Brain microvascular endothelial cell (primary cell): Measurements from ENCODE around the gene DAD1.
"Not testable (repeated sequence)": the region's sequence is repeated elsewhere in the genome, so short reads cannot be mapped to it uniquely, and the experiment has no call there.

Source experiments
- DNase-seq: peaks from one replicate; pipeline ENCODE4 v3.0.0-alpha.2; 2020
- H3K27ac ChIP-seq: fragments of 250-450 bp; sonication (Bioruptor Pico); 2 replicates; pipeline ENCODE4 v1.5.1; 2020; ENCODE audit warnings: mild to moderate bottlenecking, moderate library complexity
- H3K27me3 ChIP-seq: fragments of 250-450 bp; sonication (Bioruptor Pico); replicated peaks from 2 replicates; pipeline ENCODE4 v1.5.1; 2020; ENCODE audit warnings: mild to moderate bottlenecking
- H3K36me3 ChIP-seq: fragments of 250-450 bp; sonication (Bioruptor Pico); replicated peaks from 2 replicates; pipeline ENCODE4 v1.5.1; 2020; ENCODE audit warnings: mild to moderate bottlenecking
- H3K4me3 ChIP-seq: 2 replicates; pipeline ENCODE4 v1.5.1; 2011; ENCODE audit warnings: low read depth, mild to moderate bottlenecking, control low read depth, low read length, moderate library complexity
- in situ Hi-C: cut with HindIII; loops from 2 replicates; pipeline ENCODE4 v1.10.0; 2017; ENCODE audit warnings: low sequenced_read_pairs, low pct_ligation_motif_present
- TF ChIP-seq, protein P1 (sequence below): IDR thresholded peaks from 2 replicates; pipeline ENCODE4 v1.5.1; 2011; ENCODE audit warnings: low read depth, mild to moderate bottlenecking, moderate library complexity, low read length, control low read depth, inconsistent platforms; ENCODE audit errors: missing control alignments

DAD1 gene

DNA sequence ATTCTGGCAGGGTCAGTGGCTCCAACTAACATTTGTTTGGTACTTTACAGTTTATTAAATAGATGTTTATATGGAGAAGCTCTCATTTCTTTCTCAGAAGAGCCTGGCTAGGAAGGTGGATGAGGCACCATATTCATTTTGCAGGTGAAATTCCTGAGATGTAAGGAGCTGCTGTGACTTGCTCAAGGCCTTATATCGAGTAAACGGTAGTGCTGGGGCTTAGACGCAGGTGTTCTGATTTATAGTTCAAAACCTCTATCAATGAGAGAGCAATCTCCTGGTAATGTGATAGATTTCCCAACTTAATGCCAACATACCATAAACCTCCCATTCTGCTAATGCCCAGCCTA is 42.3 kb downstream of the DAD1 start:
- in situ Hi-C loops = no loop called here
- TF ChIP-seq, protein P1, sequence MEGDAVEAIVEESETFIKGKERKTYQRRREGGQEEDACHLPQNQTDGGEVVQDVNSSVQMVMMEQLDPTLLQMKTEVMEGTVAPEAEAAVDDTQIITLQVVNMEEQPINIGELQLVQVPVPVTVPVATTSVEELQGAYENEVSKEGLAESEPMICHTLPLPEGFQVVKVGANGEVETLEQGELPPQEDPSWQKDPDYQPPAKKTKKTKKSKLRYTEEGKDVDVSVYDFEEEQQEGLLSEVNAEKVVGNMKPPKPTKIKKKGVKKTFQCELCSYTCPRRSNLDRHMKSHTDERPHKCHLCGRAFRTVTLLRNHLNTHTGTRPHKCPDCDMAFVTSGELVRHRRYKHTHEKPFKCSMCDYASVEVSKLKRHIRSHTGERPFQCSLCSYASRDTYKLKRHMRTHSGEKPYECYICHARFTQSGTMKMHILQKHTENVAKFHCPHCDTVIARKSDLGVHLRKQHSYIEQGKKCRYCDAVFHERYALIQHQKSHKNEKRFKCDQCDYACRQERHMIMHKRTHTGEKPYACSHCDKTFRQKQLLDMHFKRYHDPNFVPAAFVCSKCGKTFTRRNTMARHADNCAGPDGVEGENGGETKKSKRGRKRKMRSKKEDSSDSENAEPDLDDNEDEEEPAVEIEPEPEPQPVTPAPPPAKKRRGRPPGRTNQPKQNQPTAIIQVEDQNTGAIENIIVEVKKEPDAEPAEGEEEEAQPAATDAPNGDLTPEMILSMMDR = no peak
- Histone ChIP-seq H3K36me3 (no peaks in the 10 kb centered on the region), H3K4me3 (no peak overlapping the region), H3K27ac (peak overlapping the region; percentile 5), H3K27me3 (no peaks in the 10 kb centered on the region)
- DNase-seq = no peak

GRCh38 chr14:22545842-22546721 is 42.9 kb downstream of the DAD1 start:
- TF ChIP-seq, protein P1 = peak; percentile 24
- in situ Hi-C loops = no loop called here

DNA sequence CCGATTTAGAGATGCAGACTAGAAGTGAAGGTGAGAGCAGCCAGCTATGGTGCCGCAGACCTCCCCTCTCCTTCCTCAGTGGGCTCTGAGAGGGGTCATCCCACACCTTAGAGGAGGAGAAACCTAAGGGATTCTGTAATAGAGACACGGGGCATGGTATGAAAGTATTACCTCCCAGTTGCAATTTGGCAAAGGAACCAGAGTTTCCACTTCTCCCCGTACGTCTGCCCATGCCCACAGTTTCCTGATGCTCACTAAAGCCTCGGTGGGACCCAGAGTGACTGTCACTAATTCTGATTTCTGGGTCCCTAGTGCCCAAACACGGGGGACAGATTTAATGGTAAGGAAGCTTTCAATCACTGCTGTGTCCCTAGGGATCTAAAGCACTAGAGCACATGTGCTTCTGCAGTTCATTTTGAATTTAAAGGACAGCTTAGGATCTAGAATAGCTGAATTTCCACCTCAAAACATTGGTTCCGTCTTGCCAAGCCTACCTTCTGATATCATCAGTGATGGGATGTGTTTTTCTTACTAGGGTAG is 44.1 kb downstream of the DAD1 start:
- no peak overlapping the region for H3K27ac ChIP-seq
- DNase-seq = no peak
- in situ Hi-C loops = no loop called here
- TF ChIP-seq, protein P1 = no peak
- H3K36me3 ChIP-seq = no peaks in the 10 kb centered on the region
- H3K27me3 ChIP-seq = no peaks in the 10 kb centered on the region
- H3K4me3 ChIP-seq = no peak overlapping the region

More at GRCh38 chr14:22545842-22546721, 42.9 kb downstream of the DAD1 start:
- DNase-seq = peak; percentile 84
- H3K27ac ChIP-seq = peak overlapping the region; percentile 71
- H3K36me3 ChIP-seq = no peaks in the 10 kb centered on the region
- no peak overlapping the region for H3K4me3 ChIP-seq
- H3K27me3 ChIP-seq = no peaks in the 10 kb centered on the region

- TF ChIP-seq, protein P1 = no peak
- H3K4me3 ChIP-seq = no peak overlapping the region
- no peaks in the 10 kb centered on the region for H3K36me3 ChIP-seq
- DNase-seq = no peak
- in situ Hi-C loops = no loop called here
- no peaks in the 10 kb centered on the region for H3K27me3 ChIP-seq
- no peak overlapping the region for H3K27ac ChIP-seq
Measured at GRCh38 chr14:22544406-22544805, 44.6 kb downstream of the DAD1 start.

DNA sequence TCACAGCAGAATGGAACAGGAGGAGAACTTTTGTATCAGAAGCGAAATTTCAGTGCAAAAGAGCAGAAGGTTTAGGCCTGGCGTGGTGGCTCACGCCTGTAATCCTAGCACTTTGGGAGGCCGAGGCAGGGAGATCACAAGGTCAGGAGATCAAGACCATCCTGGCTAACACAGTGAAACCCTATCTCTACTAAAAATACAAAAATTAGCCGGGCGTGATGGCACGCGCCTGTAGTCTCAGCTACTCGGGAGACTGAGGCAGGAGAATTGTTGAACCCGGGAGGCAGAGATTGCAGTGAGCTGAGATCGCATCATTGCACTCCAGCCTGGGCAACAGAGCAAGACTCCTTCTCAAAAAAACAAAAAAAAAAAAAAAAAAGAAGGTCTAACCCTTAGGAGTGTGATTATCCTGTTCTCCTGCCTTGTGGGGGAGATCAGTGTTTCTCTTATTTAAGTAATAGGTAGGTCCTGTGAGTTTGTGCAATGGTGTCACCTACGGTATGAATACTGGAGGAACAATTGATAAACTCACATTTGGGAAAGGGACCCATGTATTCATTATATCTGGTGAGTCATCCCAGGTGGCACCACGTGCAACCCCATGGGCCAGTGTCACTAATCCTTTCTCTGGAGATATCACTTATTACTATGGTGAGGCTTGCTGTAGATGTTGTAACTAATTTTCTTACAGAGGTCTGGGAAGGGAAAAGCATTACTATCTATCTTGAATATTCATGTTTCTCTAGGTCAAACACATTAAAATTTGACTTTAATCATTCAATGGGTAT is 45.3 kb downstream of the DAD1 start:
- H3K4me3 ChIP-seq, DNase-seq, H3K27me3 ChIP-seq, in situ Hi-C loops, H3K36me3 ChIP-seq, H3K27ac ChIP-seq: not testable (repeated sequence)

- TF ChIP-seq, protein P1 = no peak
- Histone ChIP-seq H3K36me3 (no peaks in the 10 kb centered on the region), H3K27me3 (no peaks in the 10 kb centered on the region), H3K4me3 (no peak overlapping the region), H3K27ac (no peak overlapping the region)
- DNase-seq = no peak
- in situ Hi-C loops = no loop called here
Measured at GRCh38 chr14:22542360-22542759, 46.7 kb downstream of the DAD1 start.
